A549 (cell line): ENCODE results near the gene WDFY1. TPM values are rescaled to one million over a fixed set of nuclear protein-coding genes. Genes with fewer than 3 reads are reported as not detected.

Source experiments
- ATAC-seq, 2 experiments: fragments of 200-7000 bp in 1 of 2; fragments of >200 bp in 1 of 2; cut with Nextera tagmentation in 1 of 2; cut with Tn5 transposase in 1 of 2; 3 replicates each; pipeline versions ENCODE4 v1.8.0 to v1.9.1; 2018 to 2020; ENCODE audit warnings: mild to moderate bottlenecking in 1 of 2, moderate library complexity in 1 of 2
- CTCF ChIA-PET: fragments of 300-600 bp; sonication (Branson Sonifier 250); formaldehyde crosslinking; extraction: SDS; loops from one replicate; lab custom pipeline; 2021; ENCODE audit warnings: antibody characterized with exemption, inconsistent platforms; lab: Yijun Ruan, JAX
- POLR2A ChIA-PET: fragments of 350-600 bp; formaldehyde crosslinking; extraction: SDS; loops from one replicate; lab custom pipeline; 2021; ENCODE audit warnings: antibody characterized with exemption, inconsistent platforms; lab: Yijun Ruan, JAX
- DNase-seq, 2 experiments: peaks; one replicate each; pipeline versions ENCODE4 v3.0.0 to v3.0.0-alpha.2; 2011 to 2016; ENCODE audit warnings: low read depth in 1 of 2, low spot score in 1 of 2
- FAIRE-seq: peaks from 2 replicates; lab custom pipeline; 2011; peaks lifted over from hg19 to GRCh38; lab: Jason Lieb, UNC
- H3K27ac ChIP-seq, 2 experiments: fragments of >200 bp; sonication (Bioruptor Twin); formaldehyde crosslinking; 3 replicates each; pipeline ENCODE4 v1.5.1; 2016 to 2017
- H3K4me1 ChIP-seq: fragments of >200 bp; sonication (Bioruptor Twin); formaldehyde crosslinking; 3 replicates; pipeline ENCODE4 v1.6.1; 2016
- H3K4me2 ChIP-seq: fragments of >200 bp; sonication (Bioruptor Twin); formaldehyde crosslinking; 3 replicates; pipeline ENCODE4 v1.6.1; 2016
- H3K4me3 ChIP-seq: fragments of >200 bp; sonication (Bioruptor Twin); formaldehyde crosslinking; 3 replicates; pipeline ENCODE4 v1.5.1; 2016
- H3K9me3 ChIP-seq: fragments of >200 bp; sonication (Bioruptor Twin); formaldehyde crosslinking; 3 replicates; pipeline ENCODE4 v1.6.1; 2016
- CBX2 ChIP-seq: fragments of 200-600 bp; sonication (generic); IDR thresholded peaks from 2 replicates; pipeline ENCODE4 v1.6.1; 2016; ENCODE audit warnings: low read depth, mild to moderate bottlenecking, borderline replicate concordance
- CHD4 ChIP-seq: fragments of 200-600 bp; sonication (generic); IDR thresholded peaks from 2 replicates; pipeline ENCODE4 v1.6.1; 2016; ENCODE audit warnings: antibody characterized with exemption, mild to moderate bottlenecking, borderline replicate concordance
- EHMT2 ChIP-seq: fragments of 200-600 bp; sonication (generic); IDR thresholded peaks from 2 replicates; pipeline ENCODE4 v1.6.1; 2016; ENCODE audit warnings: antibody characterized with exemption, low read depth, mild to moderate bottlenecking, moderate library complexity
- ESRRA ChIP-seq: fragments of 150-350 bp; IDR thresholded peaks from 2 replicates; pipeline ENCODE4 v1.6.1; 2014; ENCODE audit warnings: mild to moderate bottlenecking, low read length, borderline replicate concordance
- FOXS1 ChIP-seq: fragments of 250-450 bp; sonication (Bioruptor Pico); IDR thresholded peaks from 2 replicates; pipeline ENCODE4 v1.5.0; 2020; ENCODE audit warnings: mild to moderate bottlenecking, moderate library complexity
- GATA3 ChIP-seq: IDR thresholded peaks from 2 replicates; pipeline ENCODE4 v1.6.1; 2012; ENCODE audit warnings: borderline replicate concordance
- HDAC2 ChIP-seq: fragments of 200-600 bp; sonication (generic); IDR thresholded peaks from 2 replicates; pipeline ENCODE4 v1.6.1; 2016
- HOXB5 ChIP-seq: fragments of 250-450 bp; sonication (Bioruptor Pico); IDR thresholded peaks from 2 replicates; pipeline ENCODE4 v1.5.0; 2020; ENCODE audit warnings: mild to moderate bottlenecking, moderate library complexity
- JUN ChIP-seq, 2 experiments: fragments of >200 bp; sonication (Bioruptor Twin); formaldehyde crosslinking; IDR thresholded peaks; 2 replicates in 1 of 2; 3 replicates in 1 of 2; pipeline ENCODE4 v1.6.1; 2016 to 2017
- MAX ChIP-seq: IDR thresholded peaks from 2 replicates; pipeline ENCODE4 v1.6.1; 2012
- PBX3 ChIP-seq: IDR thresholded peaks from 2 replicates; pipeline ENCODE4 v1.6.1; 2012
- RARB ChIP-seq: fragments of 250-450 bp; sonication (Bioruptor Pico); IDR thresholded peaks from 2 replicates; pipeline ENCODE4 v1.8.0; 2021; ENCODE audit warnings: mild to moderate bottlenecking, moderate library complexity
- RCOR1 ChIP-seq: fragments of 150-350 bp; IDR thresholded peaks from 2 replicates; pipeline ENCODE4 v1.6.1; 2014; ENCODE audit warnings: antibody characterized with exemption, low read length, low read depth
- REST ChIP-seq: fragments of 200-600 bp; sonication (generic); IDR thresholded peaks from 2 replicates; pipeline ENCODE4 v1.6.1; 2016; ENCODE audit warnings: antibody characterized with exemption, mild to moderate bottlenecking, moderate library complexity
- SREBF2 ChIP-seq: fragments of 450-650 bp; IDR thresholded peaks from 2 replicates; pipeline ENCODE4 v1.6.1; 2014; ENCODE audit warnings: mild to moderate bottlenecking, moderate library complexity
- ZFP36 ChIP-seq: fragments of 450-650 bp; IDR thresholded peaks from 2 replicates; pipeline ENCODE4 v1.6.1; 2014; ENCODE audit warnings: borderline replicate concordance; ENCODE audit not compliant: partially characterized antibody
- WGBS: methylation state at CpG from one replicate; pipeline ENCODE4 v1.1.6; 2017; ENCODE audit errors: missing lambda C conversion rate; 5-methylcytosine and 5-hydroxymethylcytosine counted together
- polyA plus RNA-seq, 4 experiments: library from polyadenylated mRNA; depleted of rRNA in 3 of 4; stranded (reverse); fragments of >200 nt; fragmentation: RNase III in 1 of 4; extraction: RNeasy Plus Mini Kit Qiagen cat#74134 plus additional on column Dnase treatment in 1 of 4; gene quantifications; 2 replicates in 3 of 4; 3 replicates in 1 of 4; pipeline ENCODE4 v1.2.3, GENCODE V29; 2011 to 2017
- TF ChIP-seq, protein P1 (sequence below): fragments of >200 bp; sonication (Bioruptor Twin); formaldehyde crosslinking; IDR thresholded peaks from 3 replicates; pipeline ENCODE4 v1.5.1; 2016

Gene WDFY1
- polyA plus RNA-seq, 2 of the 4 experiments (the other 2 are of a cell fraction) = 38.7 to 70.8 TPM

DNA sequence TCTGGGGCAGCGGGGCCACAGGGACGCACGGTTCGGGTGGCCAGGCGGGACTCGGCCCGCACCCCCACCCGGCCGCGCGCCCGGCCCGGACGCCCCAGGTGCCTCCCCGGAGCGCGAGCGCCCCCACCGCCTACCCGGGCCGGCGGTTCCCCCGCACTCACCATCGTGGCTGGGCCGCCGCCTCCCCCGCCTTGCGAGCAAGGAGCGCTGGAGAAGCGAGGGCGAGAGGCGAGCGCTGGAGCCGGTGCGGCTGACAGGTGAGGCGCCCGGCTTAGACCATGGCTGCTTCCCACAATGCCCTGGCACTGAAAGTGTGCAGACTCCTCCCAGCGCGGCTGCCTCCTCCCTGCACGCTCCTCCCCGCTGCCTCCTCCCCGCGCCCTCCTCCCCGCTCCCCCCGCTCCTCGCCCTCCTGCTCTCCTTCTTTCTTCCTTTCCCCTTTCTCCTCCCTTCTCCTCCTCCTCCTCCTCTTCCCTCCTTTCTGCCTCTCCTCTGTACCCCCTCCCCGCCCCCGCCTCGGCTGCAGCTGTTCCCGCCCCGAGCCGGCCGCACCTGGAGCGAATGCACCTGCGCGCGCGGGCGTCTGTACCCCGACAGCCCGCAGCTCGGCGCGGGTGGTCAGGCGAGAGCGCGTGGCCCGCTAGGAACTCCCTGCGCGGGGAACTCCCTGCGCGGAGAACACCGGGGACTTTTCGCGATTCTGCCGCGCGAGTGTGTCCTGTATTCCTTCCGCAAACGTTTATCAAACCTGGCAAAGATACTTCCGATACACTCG is 107.7 kb downstream of the WDFY1 start, which contains the start of gene AP1S3 (continued):
- TF ChIP-seq REST (no peak), CBX2 (no peak), PBX3 (no peak), ZFP36 (no peak), EHMT2 (no peak), SREBF2 (no peak), JUN (IDR thresholded peaks at IDR 0.05) (peak; percentile 20 to 74; a peak in 2 of 5 replicates), ESRRA (no peak), RCOR1 (no peak), HDAC2 (no peak), RARB (no peak), MAX (peak; percentile 36; the same call in 1 of the 2 replicates)
- TF ChIP-seq, protein P1, sequence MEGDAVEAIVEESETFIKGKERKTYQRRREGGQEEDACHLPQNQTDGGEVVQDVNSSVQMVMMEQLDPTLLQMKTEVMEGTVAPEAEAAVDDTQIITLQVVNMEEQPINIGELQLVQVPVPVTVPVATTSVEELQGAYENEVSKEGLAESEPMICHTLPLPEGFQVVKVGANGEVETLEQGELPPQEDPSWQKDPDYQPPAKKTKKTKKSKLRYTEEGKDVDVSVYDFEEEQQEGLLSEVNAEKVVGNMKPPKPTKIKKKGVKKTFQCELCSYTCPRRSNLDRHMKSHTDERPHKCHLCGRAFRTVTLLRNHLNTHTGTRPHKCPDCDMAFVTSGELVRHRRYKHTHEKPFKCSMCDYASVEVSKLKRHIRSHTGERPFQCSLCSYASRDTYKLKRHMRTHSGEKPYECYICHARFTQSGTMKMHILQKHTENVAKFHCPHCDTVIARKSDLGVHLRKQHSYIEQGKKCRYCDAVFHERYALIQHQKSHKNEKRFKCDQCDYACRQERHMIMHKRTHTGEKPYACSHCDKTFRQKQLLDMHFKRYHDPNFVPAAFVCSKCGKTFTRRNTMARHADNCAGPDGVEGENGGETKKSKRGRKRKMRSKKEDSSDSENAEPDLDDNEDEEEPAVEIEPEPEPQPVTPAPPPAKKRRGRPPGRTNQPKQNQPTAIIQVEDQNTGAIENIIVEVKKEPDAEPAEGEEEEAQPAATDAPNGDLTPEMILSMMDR = peak; percentile 28; the same call in 2 of the 3 replicates

- WGBS = 30% methylated on average over 15 of the region's 15 CpGs
- no peak for FAIRE-seq
- no peak for DNase-seq
- H3K4me2 ChIP-seq = peak overlapping the region; percentile 96
- ATAC-seq = no peak
- H3K4me3 ChIP-seq = peak overlapping the region; percentile 96
- peak overlapping the region; percentile 89 to 90 for H3K27ac ChIP-seq
- TF ChIP-seq FOXS1 (CRISPR knock-in tag) (no peak), CHD4 (0 out of 2 replicates have a peak, but pooled peaks have one; percentile 4), HOXB5 (CRISPR knock-in tag) (no peak), GATA3 (no peak)
- CTCF ChIA-PET = interaction anchor here (0.7 to 1.6 kb wide), 7 partner anchors 12 to 75 kb away, joined by 3 to 5 read pairs (median 3); no protein-coding TSS in a partner anchor
- peaks cover 29% of the 10 kb centered on the region for H3K4me1 ChIP-seq
- POLR2A ChIA-PET = no interaction called here
- H3K9me3 ChIP-seq = no peaks in the 10 kb centered on the region
Observed at GRCh38 chr2:223835701-223836532, 109.2 kb downstream of the WDFY1 start.
